DND-41 (cell line): ENCODE data around the gene VTI1A.

Source experiments
- CTCF ChIP-seq: IDR thresholded peaks from 2 replicates; pipeline ENCODE4 v1.5.1; 2012; ENCODE audit warnings: borderline replicate concordance, low read length, moderate library complexity, mild to moderate bottlenecking; ENCODE audit not compliant: poor library complexity, severe bottlenecking; ENCODE audit errors: extremely low read depth
- EZH2 ChIP-seq: IDR thresholded peaks from 3 replicates; pipeline ENCODE4 v1.6.1; 2012; ENCODE audit warnings: borderline replicate concordance, low read depth, mild to moderate bottlenecking, moderate library complexity, low read length, inconsistent platforms; ENCODE audit not compliant: severe bottlenecking

GRCh38 chr10:112835944-112836451 is 389.0 kb downstream of the VTI1A start:
- no peak for TF ChIP-seq CTCF
- no peak for TF ChIP-seq EZH2
